HCT116 (cell line): ENCODE measurements around the gene DPYSL4. TPM values are rescaled to one million over a fixed set of nuclear protein-coding genes. Genes with fewer than 3 reads are reported as not detected.

Experiments used
- ATAC-seq: fragments of 200-7000 bp; cut with Tn5 transposase; 2 replicates; pipeline ENCODE4 v1.9.1; 2020; ENCODE audit warnings: mild to moderate bottlenecking, moderate library complexity
- BruUV-seq: library from RNA; stranded (reverse); fragments of 400-500 nt; replicated peaks from 2 replicates; lab custom pipeline; 2021; lab: Mats Ljungman, UMichigan
- CTCF ChIA-PET: fragments of 300-600 bp; sonication (Branson Sonifier 250); formaldehyde crosslinking; loops from one replicate; lab custom pipeline; 2021; ENCODE audit warnings: antibody characterized with exemption; lab: Charles Lee
- POLR2A ChIA-PET: fragments of 300-600, 350-600 bp; sonication (Branson Sonifier 250); formaldehyde crosslinking; loops from one replicate; lab custom pipeline; 2021; ENCODE audit warnings: antibody characterized with exemption; lab: Charles Lee
- RAD21 ChIA-PET, 2 experiments: fragments of 300-600 bp; sonication (Branson Sonifier 250); formaldehyde crosslinking; loops; one replicate each; lab custom pipeline; 2023; ENCODE audit warnings: low total read pairs in 2 of 2; ENCODE audit not compliant: uncharacterized antibody in 2 of 2, unreplicated experiment in 2 of 2, low non-redundant PET in 1 of 2; lab: Charles Lee
- DNase-seq: peaks from one replicate; pipeline ENCODE4 v3.0.0-alpha.2; 2010; ENCODE audit warnings: low read depth, low spot score
- H2AFZ ChIP-seq: fragments of 200-600 bp; shearing (Covaris generic), sonication (generic); 2 replicates; pipeline ENCODE4 v1.6.1; 2017; ENCODE audit warnings: low read depth, mixed run types, mixed read lengths, antibody characterized with exemption, low read length; ENCODE audit not compliant: poor library complexity, severe bottlenecking
- H3K27ac ChIP-seq: 2 replicates; pipeline ENCODE4 v1.5.1; 2012; ENCODE audit warnings: low read depth, low read length
- H3K27me3 ChIP-seq: fragments of 200-600 bp; sonication (generic); 2 replicates; pipeline ENCODE4 v1.6.1; 2016; ENCODE audit warnings: mixed run types, low read length, mixed read lengths; ENCODE audit not compliant: insufficient read depth
- H3K36me3 ChIP-seq, 2 experiments: fragments of 200-500 bp in 1 of 2; fragments of 200-600 bp in 1 of 2; sonication (Bioruptor generic) in 1 of 2; sonication (generic) in 1 of 2; 2 replicates each; pipeline versions ENCODE4 v1.5.1 to v1.6.1; 2014 to 2016; ENCODE audit warnings: low read length in 2 of 2, inconsistent platforms in 1 of 2, mixed read lengths in 1 of 2, mixed run types in 1 of 2; ENCODE audit not compliant: insufficient read depth in 2 of 2, control insufficient read depth in 1 of 2
- H3K4me1 ChIP-seq, 2 experiments: fragments of 200-600 bp in 1 of 2; sonication (generic) in 1 of 2; 2 replicates each; pipeline versions ENCODE4 v1.5.1 to v1.6.1; 2012 to 2017; ENCODE audit warnings: low read length in 2 of 2, inconsistent platforms in 1 of 2, mild to moderate bottlenecking in 1 of 2, mixed read lengths in 1 of 2, mixed run types in 1 of 2, moderate library complexity in 1 of 2; ENCODE audit not compliant: insufficient read depth in 2 of 2, control insufficient read depth in 1 of 2
- H3K4me2 ChIP-seq: fragments of 200-600 bp; sonication (generic); 2 replicates; pipeline ENCODE4 v1.6.1; 2017; ENCODE audit warnings: mixed run types, low read length, mixed read lengths
- H3K4me3 ChIP-seq, 2 experiments: fragments of 200-600 bp in 1 of 2; sonication (generic) in 1 of 2; replicated peaks in 1 of 2; 2 replicates each; pipeline ENCODE4 v1.5.1; 2011 to 2016; ENCODE audit warnings: low read length in 2 of 2, control low read depth in 1 of 2, low read depth in 1 of 2, mild to moderate bottlenecking in 1 of 2, mixed read lengths in 1 of 2, mixed run types in 1 of 2
- H3K79me2 ChIP-seq: fragments of 200-600 bp; sonication (generic); 2 replicates; pipeline ENCODE4 v1.6.1; 2017; ENCODE audit warnings: mild to moderate bottlenecking, mixed run types, low read length, moderate library complexity, mixed read lengths; ENCODE audit not compliant: insufficient read depth
- H3K9ac ChIP-seq: fragments of 200-600 bp; sonication (generic); 2 replicates; pipeline ENCODE4 v1.6.1; 2016; ENCODE audit warnings: low read length, mixed read lengths
- H3K9me2 ChIP-seq: fragments of 200-600 bp; sonication (generic), shearing (Covaris generic); 2 replicates; pipeline ENCODE4 v1.6.1; 2017; ENCODE audit warnings: mixed run types, mild to moderate bottlenecking, moderate library complexity; ENCODE audit not compliant: insufficient read depth
- H3K9me3 ChIP-seq, 2 experiments: fragments of 200-500 bp in 1 of 2; fragments of 200-600 bp in 1 of 2; sonication (Bioruptor generic) in 1 of 2; sonication (generic) in 1 of 2; 2 replicates each; pipeline ENCODE4 v1.6.1; 2014 to 2017; ENCODE audit warnings: low read length in 2 of 2, mixed read lengths in 2 of 2, inconsistent platforms in 1 of 2, low read depth in 1 of 2, mild to moderate bottlenecking in 1 of 2, mixed run types in 1 of 2, moderate library complexity in 1 of 2; ENCODE audit not compliant: control insufficient read depth in 1 of 2, insufficient read depth in 1 of 2
- H4K20me1 ChIP-seq: fragments of 200-600 bp; sonication (generic), shearing (Covaris generic); 2 replicates; pipeline ENCODE4 v1.6.1; 2017; ENCODE audit warnings: mixed run types, mild to moderate bottlenecking, moderate library complexity; ENCODE audit not compliant: insufficient read depth
- POLR2AphosphoS5 ChIP-seq: IDR thresholded peaks from 2 replicates; pipeline ENCODE4 v1.6.1; 2011; ENCODE audit warnings: mild to moderate bottlenecking, low read depth, low read length, moderate library complexity
- intact Hi-C: fragments of 100-400 bp; cut with micrococcal nuclease; formaldehyde crosslinking; loops from 2 replicates; pipeline ENCODE4 v1.10.0; 2022
- total RNA-seq: library from RNA; stranded (reverse); gene quantifications from one replicate; pipeline ENCODE4 v1.2.1, GENCODE V29; 2021; ENCODE audit not compliant: unreplicated experiment
- TF ChIP-seq, protein P1 (sequence below): IDR thresholded peaks from 2 replicates; pipeline ENCODE4 v1.6.1; 2012
- TF ChIP-seq, protein P2 (sequence below), 3 experiments: fragments of 200-600 bp in 1 of 3; sonication (generic) in 1 of 3; IDR thresholded peaks in 2 of 3; conservative IDR thresholded peaks in 1 of 3; 2 replicates each; pipeline ENCODE4 v1.5.1; 2012 to 2017; ENCODE audit warnings: low read depth in 2 of 3, low read length in 2 of 3, antibody characterized with exemption in 1 of 3, borderline replicate concordance in 1 of 3, control low read depth in 1 of 3, mild to moderate bottlenecking in 1 of 3, mixed read lengths in 1 of 3, mixed run types in 1 of 3, moderate library complexity in 1 of 3; ENCODE audit not compliant: insufficient read depth in 1 of 3

Gene DPYSL4
- total RNA-seq, 1 experiment from 2014 or later: 5.4 TPM

DNA sequence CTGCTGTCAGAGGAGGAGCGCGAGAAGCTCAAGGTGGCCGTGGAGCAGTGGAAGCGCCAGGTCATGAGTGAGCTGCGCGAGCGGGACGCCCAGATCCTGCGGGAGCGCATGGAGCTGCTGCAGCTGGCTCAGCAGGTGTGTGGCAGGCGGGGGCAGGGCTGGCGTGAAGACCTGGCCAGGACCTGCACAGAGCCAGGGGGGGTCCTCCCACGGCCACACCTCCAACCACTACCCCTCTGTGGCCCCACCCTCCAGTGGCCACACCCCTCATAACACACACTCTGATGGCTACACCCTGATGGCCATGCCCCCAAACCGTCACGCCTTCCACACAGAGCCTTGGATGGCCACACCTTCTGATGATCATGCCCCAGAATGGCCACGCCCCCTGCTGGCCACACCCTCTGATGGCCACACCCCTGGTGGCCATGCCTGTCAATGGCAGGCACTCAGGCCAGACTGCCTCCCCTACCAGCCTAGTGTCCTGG, 23.4 kb upstream of the DPYSL4 start:
- CTCF ChIA-PET: no interaction called here
- Histone ChIP-seq H3K9me2 (no peaks in the 10 kb centered on the region), H3K4me3 (peak overlapping the region in 1 of 2 experiments; percentile 44; a peak in 2 of 4 replicates)

More for the DNA sequence above, 23.4 kb upstream of the DPYSL4 start:
- Histone ChIP-seq H3K9me3 (no peaks in the 10 kb centered on the region), H3K4me2 (peak overlapping the region; percentile 73), H4K20me1 (no peaks in the 10 kb centered on the region), H3K9ac (peak overlapping the region; percentile 27; the same call in 1 of the 2 replicates), H3K36me3 (no peaks in the 10 kb centered on the region), H2AFZ (no peak overlapping the region), H3K79me2 (no peaks in the 10 kb centered on the region), H3K27me3 (no peaks in the 10 kb centered on the region), H3K27ac (no peak overlapping the region; the same call in 1 of the 2 replicates), H3K4me1 (peaks cover 17 to 42% of the 10 kb centered on the region in 2 experiments; a peak in 3 of 4 replicates)
- ATAC-seq: peak; percentile 95
- DNase-seq: peak; percentile 79
- RAD21 ChIA-PET: no interaction called here
- TF ChIP-seq, protein P1, sequence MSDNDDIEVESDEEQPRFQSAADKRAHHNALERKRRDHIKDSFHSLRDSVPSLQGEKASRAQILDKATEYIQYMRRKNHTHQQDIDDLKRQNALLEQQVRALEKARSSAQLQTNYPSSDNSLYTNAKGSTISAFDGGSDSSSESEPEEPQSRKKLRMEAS: no peak
- TF ChIP-seq, protein P2, sequence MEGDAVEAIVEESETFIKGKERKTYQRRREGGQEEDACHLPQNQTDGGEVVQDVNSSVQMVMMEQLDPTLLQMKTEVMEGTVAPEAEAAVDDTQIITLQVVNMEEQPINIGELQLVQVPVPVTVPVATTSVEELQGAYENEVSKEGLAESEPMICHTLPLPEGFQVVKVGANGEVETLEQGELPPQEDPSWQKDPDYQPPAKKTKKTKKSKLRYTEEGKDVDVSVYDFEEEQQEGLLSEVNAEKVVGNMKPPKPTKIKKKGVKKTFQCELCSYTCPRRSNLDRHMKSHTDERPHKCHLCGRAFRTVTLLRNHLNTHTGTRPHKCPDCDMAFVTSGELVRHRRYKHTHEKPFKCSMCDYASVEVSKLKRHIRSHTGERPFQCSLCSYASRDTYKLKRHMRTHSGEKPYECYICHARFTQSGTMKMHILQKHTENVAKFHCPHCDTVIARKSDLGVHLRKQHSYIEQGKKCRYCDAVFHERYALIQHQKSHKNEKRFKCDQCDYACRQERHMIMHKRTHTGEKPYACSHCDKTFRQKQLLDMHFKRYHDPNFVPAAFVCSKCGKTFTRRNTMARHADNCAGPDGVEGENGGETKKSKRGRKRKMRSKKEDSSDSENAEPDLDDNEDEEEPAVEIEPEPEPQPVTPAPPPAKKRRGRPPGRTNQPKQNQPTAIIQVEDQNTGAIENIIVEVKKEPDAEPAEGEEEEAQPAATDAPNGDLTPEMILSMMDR (IDR thresholded peaks at IDR 0.05 in 2 of 3, conservative IDR thresholded peaks at IDR 0.05 in 1 of 3; ENCODE audit: borderline replicate concordance in 1 of 3, insufficient read depth in 1 of 3, low read depth in 2 of 3, low read length in 2 of 3): peak in 1 of 3 experiments; percentile 43; a peak in 2 of 6 replicates
- TF ChIP-seq POLR2AphosphoS5: 0 out of 2 replicates have a peak, but pooled peaks have one; percentile 27
- intact Hi-C loops: no loop called here
- POLR2A ChIA-PET: no interaction called here
- no TSS peak for BruUV-seq
